Glutamatergic neuron (in vitro differentiated cells): ENCODE data around the gene GALNT2. TPM values are rescaled to one million over a fixed set of nuclear protein-coding genes. Genes with fewer than 3 reads are reported as not detected.
A peak's percentile ranks its signal among the peaks of the same experiment; 100 is the strongest.

Source experiments
- DNase-seq: peaks from one replicate; pipeline ENCODE4 v3.0.0; 2022
- H3K27ac Mint-ChIP-seq: one replicate; pipeline ENCODE4 v1.8.0; 2020; ENCODE audit warnings: mild to moderate bottlenecking, mixed read lengths, inconsistent platforms; ENCODE audit not compliant: unreplicated experiment
- H3K27me3 Mint-ChIP-seq: one replicate; pipeline ENCODE4 v1.8.0; 2020; ENCODE audit warnings: mild to moderate bottlenecking, moderate library complexity, mixed read lengths, inconsistent platforms; ENCODE audit not compliant: unreplicated experiment
- H3K36me3 Mint-ChIP-seq: one replicate; pipeline ENCODE4 v1.8.0; 2020; ENCODE audit warnings: mild to moderate bottlenecking, mixed read lengths, inconsistent platforms; ENCODE audit not compliant: unreplicated experiment
- H3K4me1 Mint-ChIP-seq: one replicate; pipeline ENCODE4 v1.8.0; 2020; ENCODE audit warnings: mild to moderate bottlenecking, low read depth, mixed read lengths, inconsistent platforms; ENCODE audit not compliant: unreplicated experiment
- H3K4me3 Mint-ChIP-seq: one replicate; pipeline ENCODE4 v1.8.0; 2020; ENCODE audit warnings: mild to moderate bottlenecking, mixed read lengths, inconsistent platforms; ENCODE audit not compliant: unreplicated experiment
- H3K9me3 Mint-ChIP-seq: one replicate; pipeline ENCODE4 v1.8.0; 2020; ENCODE audit warnings: mild to moderate bottlenecking, moderate library complexity, mixed read lengths, inconsistent platforms; ENCODE audit not compliant: unreplicated experiment
- total RNA-seq: library from RNA; stranded (reverse); fragmentation: NEBNext Ultra II Directional; extraction: Animal tissue kit (Norgen Biotek cat#: 25700); gene quantifications from one replicate; pipeline ENCODE4 v1.2.1, GENCODE V29; 2021; ENCODE audit not compliant: unreplicated experiment
- TF ChIP-seq, protein P1 (sequence below): fragments of 200-600 bp; sonication (generic); IDR thresholded peaks from one replicate; pipeline ENCODE4 v1.5.0; 2021; ENCODE audit not compliant: partially characterized antibody, unreplicated experiment

Gene GALNT2
- total RNA-seq, 1 donor from 2014 or later = 35.2 TPM

- no peaks in the 10 kb centered on the region for H3K36me3 Mint-ChIP-seq
- no peak overlapping the region for H3K27ac Mint-ChIP-seq
- H3K9me3 Mint-ChIP-seq = peaks cover 8% of the 10 kb centered on the region
- peaks cover 3% of the 10 kb centered on the region for H3K4me1 Mint-ChIP-seq
- no peak overlapping the region for H3K4me3 Mint-ChIP-seq
- no peak for DNase-seq
- TF ChIP-seq, protein P1, sequence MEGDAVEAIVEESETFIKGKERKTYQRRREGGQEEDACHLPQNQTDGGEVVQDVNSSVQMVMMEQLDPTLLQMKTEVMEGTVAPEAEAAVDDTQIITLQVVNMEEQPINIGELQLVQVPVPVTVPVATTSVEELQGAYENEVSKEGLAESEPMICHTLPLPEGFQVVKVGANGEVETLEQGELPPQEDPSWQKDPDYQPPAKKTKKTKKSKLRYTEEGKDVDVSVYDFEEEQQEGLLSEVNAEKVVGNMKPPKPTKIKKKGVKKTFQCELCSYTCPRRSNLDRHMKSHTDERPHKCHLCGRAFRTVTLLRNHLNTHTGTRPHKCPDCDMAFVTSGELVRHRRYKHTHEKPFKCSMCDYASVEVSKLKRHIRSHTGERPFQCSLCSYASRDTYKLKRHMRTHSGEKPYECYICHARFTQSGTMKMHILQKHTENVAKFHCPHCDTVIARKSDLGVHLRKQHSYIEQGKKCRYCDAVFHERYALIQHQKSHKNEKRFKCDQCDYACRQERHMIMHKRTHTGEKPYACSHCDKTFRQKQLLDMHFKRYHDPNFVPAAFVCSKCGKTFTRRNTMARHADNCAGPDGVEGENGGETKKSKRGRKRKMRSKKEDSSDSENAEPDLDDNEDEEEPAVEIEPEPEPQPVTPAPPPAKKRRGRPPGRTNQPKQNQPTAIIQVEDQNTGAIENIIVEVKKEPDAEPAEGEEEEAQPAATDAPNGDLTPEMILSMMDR = no peak
- peaks cover 5% of the 10 kb centered on the region for H3K27me3 Mint-ChIP-seq
These were observed 4.5 kb upstream of the GALNT2 start for GRCh38 chr1:230062521-230062920.

GRCh38 chr1:230064283-230064682 lies 2.8 kb upstream of the GALNT2 start:
- Mint-ChIP-seq H3K36me3 (no peaks in the 10 kb centered on the region), H3K9me3 (peaks cover 9% of the 10 kb centered on the region), H3K4me1 (peaks cover 11% of the 10 kb centered on the region), H3K27ac (no peak overlapping the region), H3K4me3 (no peak overlapping the region), H3K27me3 (peaks cover 5% of the 10 kb centered on the region)
- TF ChIP-seq, protein P1 = no peak
- DNase-seq = no peak

- Mint-ChIP-seq H3K4me3 (no peak overlapping the region), H3K4me1 (peaks cover 12% of the 10 kb centered on the region), H3K36me3 (no peaks in the 10 kb centered on the region), H3K27me3 (peaks cover 5% of the 10 kb centered on the region), H3K9me3 (peaks cover 9% of the 10 kb centered on the region), H3K27ac (no peak overlapping the region)
- TF ChIP-seq, protein P1 = no peak
- no peak for DNase-seq
These were observed 1.9 kb upstream of the GALNT2 start for GRCh38 chr1:230065161-230065560.

DNA sequence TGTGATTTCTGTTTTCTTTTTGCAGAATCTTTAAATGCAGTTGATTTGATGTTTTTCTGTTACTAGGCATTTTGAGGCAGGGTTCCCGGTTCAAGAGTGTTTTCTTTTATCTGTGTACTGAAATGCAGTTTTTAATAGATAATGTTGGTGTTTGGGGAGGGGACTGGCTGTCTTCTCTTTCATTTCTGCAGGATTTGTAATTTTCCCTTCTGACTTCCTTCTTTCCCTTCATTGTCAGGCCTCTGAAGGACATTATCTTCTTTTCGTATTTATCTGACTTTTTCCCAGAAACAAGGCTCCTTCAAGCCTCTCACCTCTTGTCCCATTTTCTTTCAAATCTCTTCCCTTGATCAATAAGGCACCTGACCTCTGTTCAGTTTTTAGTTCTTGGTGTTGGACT lies 1.5 kb upstream of the GALNT2 start:
- no peaks in the 10 kb centered on the region for H3K36me3 Mint-ChIP-seq
- H3K27me3 Mint-ChIP-seq = peaks cover 5% of the 10 kb centered on the region
- H3K9me3 Mint-ChIP-seq = peaks cover 9% of the 10 kb centered on the region
- no peak for DNase-seq
- no peak overlapping the region for H3K4me3 Mint-ChIP-seq
- peaks cover 12% of the 10 kb centered on the region for H3K4me1 Mint-ChIP-seq
- H3K27ac Mint-ChIP-seq = no peak overlapping the region
- TF ChIP-seq, protein P1 = no peak

DNA sequence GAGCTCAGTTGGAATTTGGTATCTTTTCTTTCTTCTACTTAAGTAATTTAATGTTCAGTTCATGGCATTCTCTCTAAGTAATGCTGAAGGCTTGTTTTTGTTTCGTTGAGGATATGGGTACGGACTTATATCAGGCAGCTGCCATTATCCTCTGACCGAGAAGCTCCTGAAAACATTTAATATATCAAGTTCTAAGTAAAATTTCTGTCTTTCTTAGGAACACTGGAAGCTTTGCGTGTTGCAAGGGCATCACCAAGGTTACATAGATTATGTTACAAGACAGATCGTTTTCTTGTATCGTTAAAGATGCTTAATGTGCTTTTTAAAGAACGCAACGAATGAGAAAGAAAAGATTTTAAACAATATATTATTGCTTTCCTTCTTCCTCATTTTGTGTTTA lies 1.0 kb upstream of the GALNT2 start:
- Mint-ChIP-seq H3K4me3 (peak overlapping the region; percentile 94), H3K36me3 (no peaks in the 10 kb centered on the region), H3K27ac (peak overlapping the region; percentile 79), H3K9me3 (peaks cover 9% of the 10 kb centered on the region), H3K4me1 (peaks cover 12% of the 10 kb centered on the region), H3K27me3 (peaks cover 5% of the 10 kb centered on the region)
- TF ChIP-seq, protein P1 = no peak
- DNase-seq = no peak
